Keratinocyte (primary cell): ENCODE measurements around the gene RNLS. TPM values are rescaled to one million over a fixed set of nuclear protein-coding genes. Genes with fewer than 3 reads are reported as not detected.

Source experiments
- DNase-seq: peaks from one replicate; pipeline ENCODE4 v3.0.0-alpha.2; 2011; ENCODE audit warnings: low read depth, missing footprints, low spot score
- FAIRE-seq: peaks from 2 replicates; lab custom pipeline; 2011; peaks lifted over from hg19 to GRCh38; lab: Jason Lieb, UNC
- H2AFZ ChIP-seq: 2 replicates; pipeline ENCODE4 v1.6.0; 2012; ENCODE audit warnings: low read length, control low read depth, inconsistent platforms; ENCODE audit not compliant: control insufficient read depth
- H3K27ac ChIP-seq: 2 replicates; pipeline ENCODE4 v1.5.1; 2011; ENCODE audit warnings: low read length; ENCODE audit not compliant: control insufficient read depth, insufficient read depth
- H3K27me3 ChIP-seq: 3 replicates; pipeline ENCODE4 v1.6.0; 2011; ENCODE audit warnings: low read length; ENCODE audit not compliant: control insufficient read depth, insufficient read depth; ENCODE audit errors: extremely low read depth
- H3K36me3 ChIP-seq, 2 experiments: 2 replicates in 1 of 2; 3 replicates in 1 of 2; pipeline ENCODE4 v1.5.1; 2011; ENCODE audit warnings: low read length in 2 of 2, mild to moderate bottlenecking in 1 of 2; ENCODE audit not compliant: control insufficient read depth in 2 of 2, insufficient read depth in 2 of 2; ENCODE audit errors: extremely low read depth in 1 of 2
- H3K4me1 ChIP-seq: 3 replicates; pipeline ENCODE4 v1.5.1; 2011; ENCODE audit warnings: low read length; ENCODE audit not compliant: control insufficient read depth, insufficient read depth; ENCODE audit errors: extremely low read depth
- H3K4me2 ChIP-seq: 3 replicates; pipeline ENCODE4 v1.6.0; 2011; ENCODE audit warnings: low read depth, low read length; ENCODE audit not compliant: control insufficient read depth, insufficient read depth; ENCODE audit errors: extremely low read depth
- H3K4me3 ChIP-seq, 3 experiments: fragments of 200-600 bp in 1 of 3; sonication (generic) in 1 of 3; 2 replicates in 2 of 3; 3 replicates in 1 of 3; pipeline ENCODE4 v1.5.1; 2011 to 2016; ENCODE audit warnings: low read length in 3 of 3, mild to moderate bottlenecking in 3 of 3, control low read depth in 2 of 3, inconsistent platforms in 1 of 3, low read depth in 1 of 3, mixed read lengths in 1 of 3, mixed run types in 1 of 3, moderate library complexity in 1 of 3; ENCODE audit not compliant: control insufficient read depth in 2 of 3, insufficient read depth in 2 of 3; ENCODE audit errors: extremely low read depth in 1 of 3
- H3K79me2 ChIP-seq: 2 replicates; pipeline ENCODE4 v1.6.0; 2012; ENCODE audit warnings: low read length; ENCODE audit not compliant: control insufficient read depth, insufficient read depth
- H3K9ac ChIP-seq: 3 replicates; pipeline ENCODE4 v1.6.0; 2011; ENCODE audit warnings: low read length; ENCODE audit not compliant: control insufficient read depth, insufficient read depth; ENCODE audit errors: extremely low read depth
- H3K9me1 ChIP-seq: 3 replicates; pipeline ENCODE4 v1.6.0; 2011; ENCODE audit warnings: low read length; ENCODE audit not compliant: control insufficient read depth, insufficient read depth; ENCODE audit errors: extremely low read depth
- H3K9me3 ChIP-seq: 2 replicates; pipeline ENCODE4 v1.5.1; 2012; ENCODE audit warnings: low read depth, low read length; ENCODE audit not compliant: control insufficient read depth
- H4K20me1 ChIP-seq: 3 replicates; pipeline ENCODE4 v1.6.0; 2011; ENCODE audit warnings: low read length; ENCODE audit not compliant: control insufficient read depth, insufficient read depth; ENCODE audit errors: extremely low read depth
- EZH2 ChIP-seq: IDR thresholded peaks from one replicate; pipeline ENCODE4 v1.6.1; 2012; ENCODE audit warnings: inconsistent platforms, mild to moderate bottlenecking, low read length, moderate library complexity
- dilution Hi-C: fragments of 300-500 bp; cut with MboI; formaldehyde crosslinking; loops from one replicate; pipeline ENCODE4 v1.7.0; 2020; ENCODE audit warnings: low sequenced_read_pairs; ENCODE audit not compliant: extremely low pct_ligation_motif_present
- polyA plus RNA-seq, 5 experiments: library from polyadenylated mRNA; depleted of rRNA in 3 of 5; stranded (reverse) in 3 of 5; stranded (forward) in 1 of 5; unstranded in 1 of 5; fragments of >200 nt; gene quantifications; 1 replicate in 1 of 5; 2 replicates in 3 of 5; 3 replicates in 1 of 5; pipeline versions ENCODE4 v1.2.1 to v1.2.3, GENCODE V29; 2011 to 2012; ENCODE audit warnings: missing spikeins in 2 of 5, low read depth in 1 of 5, low replicate concordance in 1 of 5
- TF ChIP-seq, protein P1 (sequence below), 3 experiments: IDR thresholded peaks in 1 of 3; conservative IDR thresholded peaks in 1 of 3; optimal IDR thresholded peaks in 1 of 3; 2 replicates in 2 of 3; 3 replicates in 1 of 3; pipeline versions ENCODE3 to v1.5.1; 2011; ENCODE audit warnings: low read length in 3 of 3, mild to moderate bottlenecking in 3 of 3, moderate library complexity in 2 of 3, control low read depth in 1 of 3, inconsistent platforms in 1 of 3; ENCODE audit not compliant: insufficient read depth in 2 of 3; ENCODE audit errors: extremely low read depth in 1 of 3

RNLS gene
- polyA plus RNA-seq, 1 donor (not counting 4 experiments of a cell fraction or from before 2014, with no cell fraction given) = 6.8 TPM

DNA sequence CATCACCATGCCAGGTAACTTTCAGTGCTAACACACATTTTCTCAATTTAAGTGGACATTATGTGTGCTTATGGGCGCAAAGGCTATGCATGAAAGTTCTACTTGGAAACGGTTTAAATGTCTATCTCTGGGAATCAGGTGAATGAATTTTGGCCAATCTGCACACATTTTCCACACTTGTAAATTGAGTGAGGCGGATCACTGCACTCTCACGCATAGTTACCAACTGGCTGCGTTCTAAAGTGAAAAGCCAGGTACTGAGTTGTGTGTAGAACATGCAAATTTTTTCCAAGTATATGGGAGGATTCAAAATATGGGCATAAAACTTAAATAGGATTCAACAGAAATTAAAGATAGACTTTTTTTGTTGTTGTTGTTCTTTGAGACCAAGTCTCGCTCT lies 323.7 kb downstream of the RNLS start:
- H3K4me3 ChIP-seq = no peak overlapping the region
- H4K20me1 ChIP-seq = no peaks in the 10 kb centered on the region
- H3K9ac ChIP-seq = no peak overlapping the region
- no peaks in the 10 kb centered on the region for H3K9me1 ChIP-seq
- H3K27me3 ChIP-seq = no peaks in the 10 kb centered on the region
- H3K79me2 ChIP-seq = no peaks in the 10 kb centered on the region
- TF ChIP-seq, protein P1, sequence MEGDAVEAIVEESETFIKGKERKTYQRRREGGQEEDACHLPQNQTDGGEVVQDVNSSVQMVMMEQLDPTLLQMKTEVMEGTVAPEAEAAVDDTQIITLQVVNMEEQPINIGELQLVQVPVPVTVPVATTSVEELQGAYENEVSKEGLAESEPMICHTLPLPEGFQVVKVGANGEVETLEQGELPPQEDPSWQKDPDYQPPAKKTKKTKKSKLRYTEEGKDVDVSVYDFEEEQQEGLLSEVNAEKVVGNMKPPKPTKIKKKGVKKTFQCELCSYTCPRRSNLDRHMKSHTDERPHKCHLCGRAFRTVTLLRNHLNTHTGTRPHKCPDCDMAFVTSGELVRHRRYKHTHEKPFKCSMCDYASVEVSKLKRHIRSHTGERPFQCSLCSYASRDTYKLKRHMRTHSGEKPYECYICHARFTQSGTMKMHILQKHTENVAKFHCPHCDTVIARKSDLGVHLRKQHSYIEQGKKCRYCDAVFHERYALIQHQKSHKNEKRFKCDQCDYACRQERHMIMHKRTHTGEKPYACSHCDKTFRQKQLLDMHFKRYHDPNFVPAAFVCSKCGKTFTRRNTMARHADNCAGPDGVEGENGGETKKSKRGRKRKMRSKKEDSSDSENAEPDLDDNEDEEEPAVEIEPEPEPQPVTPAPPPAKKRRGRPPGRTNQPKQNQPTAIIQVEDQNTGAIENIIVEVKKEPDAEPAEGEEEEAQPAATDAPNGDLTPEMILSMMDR (optimal IDR thresholded peaks at IDR 0.05 in 1 of 3, IDR thresholded peaks at IDR 0.05 in 1 of 3, conservative IDR thresholded peaks at IDR 0.05 in 1 of 3; ENCODE audit: extremely low read depth in 1 of 3, insufficient read depth in 2 of 3, low read length in 3 of 3) = no peak
- no peak for TF ChIP-seq EZH2
- H3K27ac ChIP-seq = no peak overlapping the region
- H3K36me3 ChIP-seq = no peaks in the 10 kb centered on the region
- DNase-seq (no peak), FAIRE-seq (no peak)
- H2AFZ ChIP-seq = no peak overlapping the region
- no peaks in the 10 kb centered on the region for H3K9me3 ChIP-seq
- H3K4me1 ChIP-seq = peaks cover 2% of the 10 kb centered on the region
- no peak overlapping the region for H3K4me2 ChIP-seq
- dilution Hi-C loops = no loop called here

DNA sequence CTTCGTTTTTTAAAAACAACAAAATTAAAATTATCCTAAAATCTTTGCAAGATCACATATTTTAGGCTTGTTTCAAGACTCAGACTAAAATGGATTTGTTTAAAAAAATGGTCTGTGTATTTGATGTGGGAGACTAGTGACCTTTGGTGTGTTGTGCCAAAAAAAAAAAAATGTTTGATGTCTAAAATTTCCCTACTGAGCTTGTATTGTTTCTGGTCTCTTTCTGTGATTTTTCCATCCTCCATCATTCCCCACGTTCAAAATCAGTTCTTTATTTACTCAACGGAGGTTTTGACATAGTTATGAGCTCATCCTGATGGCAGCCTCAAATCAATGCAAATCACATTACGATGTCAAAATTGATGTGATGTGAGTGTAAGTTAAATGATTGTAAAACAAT lies 326.2 kb downstream of the RNLS start:
- no peak overlapping the region for H3K4me3 ChIP-seq
- no peak overlapping the region for H2AFZ ChIP-seq
- H3K4me2 ChIP-seq = no peak overlapping the region
- TF ChIP-seq, protein P1 (optimal IDR thresholded peaks at IDR 0.05 in 1 of 3, IDR thresholded peaks at IDR 0.05 in 1 of 3, conservative IDR thresholded peaks at IDR 0.05 in 1 of 3; ENCODE audit: extremely low read depth in 1 of 3, insufficient read depth in 2 of 3, low read length in 3 of 3) = no peak
- no peak for TF ChIP-seq EZH2
- DNase-seq = no peak
- no peak overlapping the region for H3K27ac ChIP-seq
- no peak for FAIRE-seq
- no peaks in the 10 kb centered on the region for H4K20me1 ChIP-seq
- H3K9me1 ChIP-seq = no peaks in the 10 kb centered on the region
- H3K9me3 ChIP-seq = no peaks in the 10 kb centered on the region
- H3K27me3 ChIP-seq = no peaks in the 10 kb centered on the region
- no peaks in the 10 kb centered on the region for H3K79me2 ChIP-seq
- H3K9ac ChIP-seq = no peak overlapping the region
- dilution Hi-C loops = no loop called here
- H3K36me3 ChIP-seq = no peaks in the 10 kb centered on the region
- H3K4me1 ChIP-seq = peaks cover 11% of the 10 kb centered on the region
